Activated CD4-positive, alpha-beta T cell treated with anti-CD3 and anti-CD28 coated beads for 24 hours (primary cell): Measurements from ENCODE around the gene CLCA4.

Experiments
- DNase-seq, 2 donors: peaks; one replicate each; pipeline ENCODE4 v3.0.0-alpha.2; 2020; ENCODE audit warnings: low read depth in 2 of 2

CLCA4 gene

DNA sequence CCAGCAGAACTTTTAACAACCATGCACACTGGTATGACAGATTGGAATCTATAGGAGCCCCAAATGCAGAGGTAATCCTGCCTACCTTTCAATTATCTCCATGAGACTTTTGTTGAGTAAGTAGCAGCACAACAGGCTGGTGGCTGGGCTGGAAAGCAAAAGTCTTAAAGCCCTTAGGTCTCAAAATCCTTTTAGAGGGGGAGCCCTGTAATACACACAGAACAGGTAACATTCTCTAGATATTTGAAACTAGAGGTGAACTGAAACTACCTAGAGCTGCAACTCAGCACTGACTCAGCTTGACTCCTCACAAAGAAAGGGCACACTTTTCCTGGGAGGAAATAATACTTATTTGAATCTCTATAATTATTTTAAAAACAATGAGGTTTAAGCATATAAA, 71.5 kb downstream of the CLCA4 start:
- DNase-seq: no peak

DNA sequence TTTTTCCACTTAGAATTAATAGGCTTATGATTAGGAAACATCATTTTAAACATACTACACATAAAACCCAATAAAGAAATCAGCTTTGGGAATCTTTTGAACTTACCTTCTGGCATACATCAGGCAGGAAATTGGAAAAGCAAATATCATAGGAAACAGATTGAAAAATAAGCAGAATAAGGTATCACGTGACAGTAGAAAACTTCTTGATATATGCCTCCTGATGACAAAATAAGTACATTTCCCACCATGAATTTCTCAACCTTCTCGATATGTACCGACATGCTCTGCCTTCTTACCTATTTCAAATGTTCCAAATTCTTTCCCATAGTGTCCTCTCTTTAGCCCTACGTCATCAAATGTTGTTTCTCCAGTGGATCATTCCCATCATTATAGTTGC, 72.4 kb downstream of the CLCA4 start:
- no peak for DNase-seq

- no peak for DNase-seq
Measured at GRCh38 chr1:86621286-86621685, 74.4 kb downstream of the CLCA4 start.
